ENCODE measurements around the gene KCNH5. TPM values are rescaled to one million over a fixed set of nuclear protein-coding genes. Genes with fewer than 3 reads are reported as not detected.

The KCNH5 gene
- total and polyA plus RNA-seq, 2 donors (not counting 1 experiment from before 2014, with no cell fraction given): 0.03 to 0.83 TPM

- Histone ChIP-seq H3K36me3 (ENCODE audit: control insufficient read depth, insufficient read depth, low read length) (no peaks in the 10 kb centered on the region), H2AFZ (ENCODE audit: low read length) (no peak overlapping the region), H3K4me1 (ENCODE audit: control insufficient read depth, extremely low read depth, insufficient read depth, low read length) (no peaks in the 10 kb centered on the region), H3K4me2 (ENCODE audit: extremely low read depth, insufficient read depth, low read length) (no peak overlapping the region), H3K9ac (ENCODE audit: insufficient read depth, low read length) (no peak overlapping the region), H3K27ac (ENCODE audit: insufficient read depth, low read length) (no peak overlapping the region), H3K27me3 (ENCODE audit: control insufficient read depth, insufficient read depth, low read length) (no peaks in the 10 kb centered on the region), H4K20me1 (ENCODE audit: control insufficient read depth, extremely low read depth, insufficient read depth, low read length) (no peaks in the 10 kb centered on the region), H3K9me3 (ENCODE audit: control insufficient read depth, insufficient read depth, low read depth, low read length) (no peaks in the 10 kb centered on the region), H3K4me3 (replicated peaks in 1 of 4; ENCODE audit: control extremely low read depth in 1 of 4, insufficient read depth in 1 of 4, low read depth in 3 of 4, low read length in 4 of 4) (no peak overlapping the region), H3K79me2 (ENCODE audit: control insufficient read depth, insufficient read depth, low read length) (no peaks in the 10 kb centered on the region)
- no peak for DNase-seq (ENCODE audit: low read depth in 2 of 2)
- TF ChIP-seq, protein P1, sequence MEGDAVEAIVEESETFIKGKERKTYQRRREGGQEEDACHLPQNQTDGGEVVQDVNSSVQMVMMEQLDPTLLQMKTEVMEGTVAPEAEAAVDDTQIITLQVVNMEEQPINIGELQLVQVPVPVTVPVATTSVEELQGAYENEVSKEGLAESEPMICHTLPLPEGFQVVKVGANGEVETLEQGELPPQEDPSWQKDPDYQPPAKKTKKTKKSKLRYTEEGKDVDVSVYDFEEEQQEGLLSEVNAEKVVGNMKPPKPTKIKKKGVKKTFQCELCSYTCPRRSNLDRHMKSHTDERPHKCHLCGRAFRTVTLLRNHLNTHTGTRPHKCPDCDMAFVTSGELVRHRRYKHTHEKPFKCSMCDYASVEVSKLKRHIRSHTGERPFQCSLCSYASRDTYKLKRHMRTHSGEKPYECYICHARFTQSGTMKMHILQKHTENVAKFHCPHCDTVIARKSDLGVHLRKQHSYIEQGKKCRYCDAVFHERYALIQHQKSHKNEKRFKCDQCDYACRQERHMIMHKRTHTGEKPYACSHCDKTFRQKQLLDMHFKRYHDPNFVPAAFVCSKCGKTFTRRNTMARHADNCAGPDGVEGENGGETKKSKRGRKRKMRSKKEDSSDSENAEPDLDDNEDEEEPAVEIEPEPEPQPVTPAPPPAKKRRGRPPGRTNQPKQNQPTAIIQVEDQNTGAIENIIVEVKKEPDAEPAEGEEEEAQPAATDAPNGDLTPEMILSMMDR (conservative IDR thresholded peaks at IDR 0.05 in 1 of 2, IDR thresholded peaks at IDR 0.05 in 1 of 2; ENCODE audit: low read depth in 1 of 2, low read length in 2 of 2): no peak
- no peak for TF ChIP-seq EZH2 (IDR thresholded peaks at IDR 0.05; ENCODE audit: low read length, missing control alignments)
These were observed 225.3 kb downstream of the KCNH5 start for GRCh38 chr14:62819931-62820330.

DNA sequence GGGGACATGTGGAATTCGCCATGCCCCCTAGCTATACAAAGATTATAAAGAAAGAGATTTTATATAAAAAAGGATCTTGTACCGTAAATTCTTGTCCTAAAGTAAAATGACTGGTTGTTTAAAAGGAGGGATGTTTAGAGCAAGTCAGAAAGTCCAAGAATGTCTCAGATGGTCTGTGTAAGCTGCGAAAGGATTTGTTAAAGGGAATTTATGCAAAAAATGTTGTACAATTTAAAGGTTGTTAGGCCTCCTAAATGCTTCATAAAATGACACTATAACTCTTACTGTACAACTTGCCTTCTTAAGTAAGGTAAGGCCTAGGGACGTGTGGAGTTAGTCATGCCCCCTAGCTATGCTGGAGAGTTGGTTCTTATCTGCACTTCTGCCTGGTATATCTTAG is 237.6 kb downstream of the KCNH5 start:
- no peak for DNase-seq (ENCODE audit: low read depth in 2 of 2)
- Histone ChIP-seq H3K27me3 (ENCODE audit: control insufficient read depth, insufficient read depth, low read length) (no peaks in the 10 kb centered on the region), H3K9ac (ENCODE audit: insufficient read depth, low read length) (no peak overlapping the region), H3K4me1 (ENCODE audit: control insufficient read depth, extremely low read depth, insufficient read depth, low read length) (no peaks in the 10 kb centered on the region), H3K9me3 (ENCODE audit: control insufficient read depth, insufficient read depth, low read depth, low read length) (no peaks in the 10 kb centered on the region), H3K4me3 (replicated peaks in 1 of 4; ENCODE audit: control extremely low read depth in 1 of 4, insufficient read depth in 1 of 4, low read depth in 3 of 4, low read length in 4 of 4) (no peak overlapping the region), H2AFZ (ENCODE audit: low read length) (no peak overlapping the region), H3K36me3 (ENCODE audit: control insufficient read depth, insufficient read depth, low read length) (no peaks in the 10 kb centered on the region), H4K20me1 (ENCODE audit: control insufficient read depth, extremely low read depth, insufficient read depth, low read length) (no peaks in the 10 kb centered on the region), H3K4me2 (ENCODE audit: extremely low read depth, insufficient read depth, low read length) (no peak overlapping the region), H3K27ac (ENCODE audit: insufficient read depth, low read length) (no peak overlapping the region), H3K79me2 (ENCODE audit: control insufficient read depth, insufficient read depth, low read length) (no peaks in the 10 kb centered on the region)
- TF ChIP-seq EZH2 (IDR thresholded peaks at IDR 0.05; ENCODE audit: low read length, missing control alignments): no peak
- TF ChIP-seq, protein P1 (conservative IDR thresholded peaks at IDR 0.05 in 1 of 2, IDR thresholded peaks at IDR 0.05 in 1 of 2; ENCODE audit: low read depth in 1 of 2, low read length in 2 of 2): no peak

DNA sequence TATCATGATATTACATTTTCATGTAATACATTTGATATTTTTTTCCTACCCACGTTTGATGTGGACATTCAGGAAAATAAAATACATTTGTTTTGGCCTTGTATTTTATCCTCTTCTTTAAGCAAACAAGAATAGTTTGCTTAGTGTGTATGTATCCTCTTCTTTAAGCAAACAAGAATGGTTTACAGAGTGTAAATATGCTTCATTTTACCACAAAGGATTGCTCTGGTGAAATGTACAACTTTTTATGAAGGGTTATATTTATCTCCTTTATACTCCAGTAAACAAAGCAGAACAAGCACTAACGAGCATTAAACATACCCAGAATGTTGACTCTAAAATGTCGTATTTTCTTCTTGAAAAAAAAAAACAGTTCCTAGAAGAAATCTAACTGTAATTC is 244.7 kb downstream of the KCNH5 start:
- no peaks in the 10 kb centered on the region for H3K4me1 ChIP-seq (ENCODE audit: control insufficient read depth, extremely low read depth, insufficient read depth, low read length)
- H4K20me1 ChIP-seq (ENCODE audit: control insufficient read depth, extremely low read depth, insufficient read depth, low read length): no peaks in the 10 kb centered on the region
- H3K79me2 ChIP-seq (ENCODE audit: control insufficient read depth, insufficient read depth, low read length): no peaks in the 10 kb centered on the region
- H2AFZ ChIP-seq (ENCODE audit: low read length): no peak overlapping the region
- no peak overlapping the region for H3K27ac ChIP-seq (ENCODE audit: insufficient read depth, low read length)
- no peak for DNase-seq (ENCODE audit: low read depth in 2 of 2)
- no peak overlapping the region for H3K4me3 ChIP-seq (replicated peaks in 1 of 4; ENCODE audit: control extremely low read depth in 1 of 4, insufficient read depth in 1 of 4, low read depth in 3 of 4, low read length in 4 of 4)
- no peaks in the 10 kb centered on the region for H3K27me3 ChIP-seq (ENCODE audit: control insufficient read depth, insufficient read depth, low read length)
- H3K9ac ChIP-seq (ENCODE audit: insufficient read depth, low read length): no peak overlapping the region
- no peak overlapping the region for H3K4me2 ChIP-seq (ENCODE audit: extremely low read depth, insufficient read depth, low read length)
- TF ChIP-seq, protein P1 (conservative IDR thresholded peaks at IDR 0.05 in 1 of 2, IDR thresholded peaks at IDR 0.05 in 1 of 2; ENCODE audit: low read depth in 1 of 2, low read length in 2 of 2): no peak
- no peak for TF ChIP-seq EZH2 (IDR thresholded peaks at IDR 0.05; ENCODE audit: low read length, missing control alignments)
- H3K36me3 ChIP-seq (ENCODE audit: control insufficient read depth, insufficient read depth, low read length): no peaks in the 10 kb centered on the region
- H3K9me3 ChIP-seq (ENCODE audit: control insufficient read depth, insufficient read depth, low read depth, low read length): no peaks in the 10 kb centered on the region

All from fibroblast of lung (primary cell).